ENCODE results near the gene CCT4.
"Not testable (repeated sequence)": the region's sequence is repeated elsewhere in the genome, so short reads cannot be mapped to it uniquely, and the experiment has no call there.

CCT4 gene

DNA sequence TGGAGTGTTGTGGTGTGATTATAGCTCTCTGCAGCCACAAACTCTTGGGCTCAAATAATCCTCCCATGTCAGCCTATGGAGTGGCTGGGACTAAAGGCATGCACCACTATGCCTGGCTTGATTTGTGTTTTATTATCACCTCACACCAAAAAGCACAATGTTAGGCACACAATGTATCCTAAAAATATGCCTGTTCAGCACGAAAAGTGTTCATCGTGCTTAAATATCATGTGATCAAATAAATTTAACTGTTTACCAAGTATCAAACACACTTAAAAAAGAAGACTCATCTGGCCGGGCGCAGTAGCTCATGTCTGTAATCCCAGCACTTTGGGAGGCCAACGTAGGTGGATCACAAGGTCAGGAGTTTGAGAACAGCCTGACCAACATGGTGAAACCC lies 5.6 kb downstream of the CCT4 start:
- no peak for DNase-seq (ENCODE audit: low read depth in 2 of 2, low spot score in 1 of 2)

DNA sequence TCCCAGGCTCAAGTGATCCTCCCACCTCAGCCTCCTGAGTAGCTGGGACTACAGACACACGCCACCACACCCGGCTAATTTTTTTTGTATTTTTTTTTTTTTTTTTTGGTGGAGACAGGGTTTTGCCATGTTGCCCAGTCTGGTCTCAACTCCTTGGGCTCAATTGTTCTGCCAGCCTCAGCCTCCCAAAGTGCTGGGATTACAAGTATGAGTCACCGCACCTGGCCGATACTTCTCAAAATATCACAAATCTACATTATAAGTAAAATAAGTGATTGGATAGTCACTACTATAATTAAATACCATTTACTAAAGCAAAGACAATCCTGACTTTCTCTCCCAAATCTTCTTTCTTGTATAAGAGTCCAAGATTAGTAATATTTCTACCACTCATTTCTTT lies 9.1 kb downstream of the CCT4 start:
- DNase-seq (ENCODE audit: low read depth in 2 of 2, low spot score in 1 of 2): not testable (repeated sequence)

DNA sequence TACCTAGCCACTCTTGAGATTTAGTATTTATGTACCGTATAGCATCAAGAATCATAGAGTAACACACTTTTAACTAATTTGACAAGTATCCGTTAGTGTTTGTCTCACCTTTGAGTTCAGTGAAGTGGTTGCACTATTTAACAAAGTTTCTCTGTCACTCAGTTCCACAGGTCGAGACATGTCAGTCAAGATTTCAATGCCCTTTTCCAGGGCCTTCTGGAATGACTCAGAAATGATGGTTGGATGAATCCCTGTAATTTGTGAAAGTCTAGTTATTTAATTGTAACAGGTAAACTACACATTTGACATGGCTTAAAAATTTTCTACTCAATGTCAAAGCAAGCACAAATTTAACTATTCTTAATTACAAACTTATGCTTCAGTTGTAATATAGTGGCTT lies 9.7 kb downstream of the CCT4 start:
- DNase-seq (ENCODE audit: low read depth in 2 of 2, low spot score in 1 of 2): no peak

DNA sequence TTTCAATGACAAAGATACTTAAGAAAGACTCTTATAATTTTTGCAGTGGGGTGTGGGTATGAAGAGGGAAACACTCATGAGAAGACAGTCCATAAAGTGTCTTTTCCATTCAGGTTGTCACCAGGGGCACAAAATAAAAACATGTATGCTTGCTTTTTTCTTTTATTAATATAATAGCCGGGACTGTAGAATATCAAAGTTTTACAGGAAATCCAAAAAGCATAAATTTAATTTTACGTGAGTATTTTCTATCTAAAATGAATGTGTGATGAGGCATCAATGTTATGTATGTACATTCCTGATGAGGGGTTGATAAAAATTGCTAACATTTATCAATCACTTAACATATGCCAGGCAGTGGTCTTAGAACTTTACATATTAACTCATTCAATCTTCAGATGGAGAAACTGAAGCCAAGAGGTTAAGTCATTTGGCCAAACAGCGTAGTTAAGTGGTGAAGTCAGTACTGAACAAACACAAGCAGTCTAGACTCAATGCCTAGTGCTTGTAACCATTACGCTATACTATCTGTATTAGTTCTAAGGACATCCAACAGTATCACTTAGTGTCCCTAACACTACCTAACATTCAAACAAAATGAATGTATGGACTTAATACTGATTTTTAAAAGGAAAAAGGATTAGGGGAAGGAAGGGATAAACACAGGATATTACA lies 10.7 kb downstream of the CCT4 start:
- DNase-seq (ENCODE audit: low read depth in 2 of 2, low spot score in 1 of 2): no peak

DNA sequence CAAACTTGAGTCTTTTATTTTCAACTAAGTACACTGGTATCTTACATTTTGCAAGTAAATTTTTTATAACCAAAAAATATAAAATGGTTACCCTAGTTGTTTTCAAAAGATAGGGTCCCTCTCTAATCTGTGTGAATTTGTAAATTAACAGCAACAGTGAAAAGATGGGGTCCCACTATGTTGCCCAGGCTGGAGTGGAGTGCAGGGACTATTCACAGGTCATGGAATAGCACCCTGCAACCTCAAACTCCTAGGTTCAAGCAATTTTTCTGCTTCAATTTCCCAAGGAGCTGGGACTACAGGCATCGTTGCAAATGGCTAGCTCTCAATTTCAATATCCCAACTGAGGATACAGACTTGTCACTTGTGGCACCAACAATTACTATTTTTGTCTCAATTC lies 12.1 kb downstream of the CCT4 start:
- no peak for DNase-seq (ENCODE audit: low read depth in 2 of 2, low spot score in 1 of 2)

DNA sequence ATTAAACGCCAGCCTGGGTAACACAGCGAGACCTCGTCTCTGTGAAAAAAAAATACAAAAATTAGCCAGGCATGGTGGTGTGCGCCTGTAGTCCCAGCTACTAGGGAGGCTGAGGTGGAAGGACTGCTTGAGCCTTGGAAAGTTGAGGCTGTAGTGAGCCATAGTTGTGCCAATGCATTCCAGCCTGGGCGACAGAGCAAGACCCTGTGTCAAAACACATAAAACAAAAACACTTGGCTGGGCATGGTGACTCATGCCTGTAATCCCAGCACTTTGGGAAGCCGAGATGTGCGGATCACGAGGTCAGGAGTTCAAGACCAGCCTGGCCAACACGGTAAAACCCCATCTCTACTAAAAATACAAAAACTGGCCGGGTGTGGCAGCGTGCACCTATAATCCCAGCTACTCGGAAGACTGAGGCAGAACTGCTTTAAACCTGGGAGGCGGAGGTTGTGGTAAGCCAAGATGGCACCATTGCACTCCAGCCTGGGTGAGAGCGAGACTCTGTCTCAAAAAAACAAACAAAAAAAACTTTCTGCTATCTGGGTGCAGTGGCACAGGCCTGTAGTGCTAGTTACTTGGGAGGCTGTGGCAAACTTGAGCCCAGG lies 21.9 kb downstream of the CCT4 start:
- DNase-seq (ENCODE audit: low read depth in 2 of 2, low spot score in 1 of 2): not testable (repeated sequence)

DNA sequence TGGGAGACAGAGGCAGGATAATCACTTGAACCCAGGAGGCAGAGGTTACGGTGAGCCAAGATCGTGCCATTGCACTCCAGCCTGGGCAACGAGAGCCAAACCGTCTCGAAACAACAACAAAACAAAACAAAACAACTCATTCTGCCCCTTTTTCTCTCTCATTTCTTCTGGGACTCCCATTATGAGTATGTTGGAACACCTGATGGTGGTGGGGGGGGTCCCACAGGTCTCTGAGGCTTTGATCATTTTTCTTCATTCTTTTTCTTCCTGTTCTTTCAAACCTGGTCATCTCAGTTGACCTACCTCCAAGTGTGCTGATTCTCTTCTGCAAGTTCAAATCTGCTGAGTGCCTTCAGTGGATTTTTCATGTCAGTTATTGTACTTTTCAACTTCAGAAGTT lies 26.4 kb downstream of the CCT4 start:
- DNase-seq (ENCODE audit: low read depth in 2 of 2, low spot score in 1 of 2): no peak

DNA sequence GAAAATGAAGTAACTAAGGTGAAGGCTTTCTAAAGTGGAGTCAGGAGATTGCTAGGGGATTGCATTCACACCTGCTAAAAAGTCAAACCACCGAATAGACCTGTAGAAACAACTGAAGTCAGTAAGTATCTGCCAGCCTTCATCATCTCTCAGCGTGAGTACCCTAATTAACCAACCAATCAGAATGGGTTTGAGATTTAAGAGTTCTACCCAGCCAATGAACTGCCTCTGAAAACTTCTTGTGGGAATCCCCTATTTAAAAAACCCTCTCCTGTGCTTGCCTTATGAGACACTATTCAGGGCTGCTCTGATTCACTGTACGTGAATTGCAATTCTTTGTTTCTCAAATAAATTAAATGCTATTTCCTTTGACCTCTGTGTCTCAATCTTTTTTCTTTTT lies 31.2 kb downstream of the CCT4 start:
- DNase-seq (ENCODE audit: low read depth in 2 of 2, low spot score in 1 of 2): no peak

DNA sequence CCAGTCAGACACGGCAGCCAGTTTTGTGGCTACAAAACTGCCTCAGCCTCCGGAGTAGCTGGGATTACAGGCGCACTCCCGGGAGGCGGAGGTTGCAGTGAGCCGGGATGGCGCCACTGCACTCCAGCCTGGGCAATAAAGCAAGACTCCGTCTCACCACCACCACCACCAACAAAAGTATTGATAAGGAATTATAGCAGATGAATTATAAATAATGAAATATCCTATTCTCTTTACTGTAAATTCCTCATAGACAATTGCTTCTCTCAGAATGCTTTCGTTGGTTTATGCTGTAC lies 33.2 kb downstream of the CCT4 start:
- DNase-seq (ENCODE audit: low read depth in 2 of 2, low spot score in 1 of 2): no peak

DNA sequence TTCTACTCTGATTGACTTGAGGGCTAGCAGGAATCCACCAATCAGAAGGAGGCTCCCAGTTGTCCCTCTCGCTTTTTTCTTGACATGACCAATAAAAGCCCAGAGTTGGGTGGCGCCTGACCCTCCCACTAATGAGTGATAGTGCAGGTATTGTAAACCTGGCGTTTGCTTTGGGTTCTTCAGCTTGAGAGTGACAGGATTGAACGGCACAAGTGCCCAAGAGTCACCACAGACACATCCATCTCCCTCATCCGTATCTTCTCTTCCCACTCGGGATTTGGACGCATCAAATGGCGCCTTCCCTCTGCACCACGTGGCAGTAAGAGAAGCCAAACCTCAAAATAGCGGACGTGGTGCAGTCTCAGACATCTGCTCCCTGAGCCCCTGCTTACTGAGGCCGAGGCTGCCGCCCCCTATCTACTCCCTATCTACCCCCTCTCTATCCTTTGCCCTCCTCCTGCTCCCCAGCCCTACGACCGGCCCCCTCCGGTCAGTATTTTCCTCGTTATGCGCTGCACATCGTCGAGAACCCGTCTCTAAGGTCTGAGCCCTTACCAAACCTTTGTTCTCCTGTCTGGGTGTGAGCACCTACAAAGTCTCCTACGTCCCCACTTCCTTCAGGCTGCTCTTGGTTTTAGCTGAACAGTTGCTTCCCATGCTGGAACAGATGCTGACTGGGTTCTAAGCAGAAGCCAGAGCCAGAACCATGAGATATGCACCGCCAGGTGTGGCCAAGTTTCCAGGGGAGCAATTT lies 33.7 kb downstream of the CCT4 start:
- peak; percentile 69 to 77 for DNase-seq (ENCODE audit: low read depth in 2 of 2, low spot score in 1 of 2)

DNA sequence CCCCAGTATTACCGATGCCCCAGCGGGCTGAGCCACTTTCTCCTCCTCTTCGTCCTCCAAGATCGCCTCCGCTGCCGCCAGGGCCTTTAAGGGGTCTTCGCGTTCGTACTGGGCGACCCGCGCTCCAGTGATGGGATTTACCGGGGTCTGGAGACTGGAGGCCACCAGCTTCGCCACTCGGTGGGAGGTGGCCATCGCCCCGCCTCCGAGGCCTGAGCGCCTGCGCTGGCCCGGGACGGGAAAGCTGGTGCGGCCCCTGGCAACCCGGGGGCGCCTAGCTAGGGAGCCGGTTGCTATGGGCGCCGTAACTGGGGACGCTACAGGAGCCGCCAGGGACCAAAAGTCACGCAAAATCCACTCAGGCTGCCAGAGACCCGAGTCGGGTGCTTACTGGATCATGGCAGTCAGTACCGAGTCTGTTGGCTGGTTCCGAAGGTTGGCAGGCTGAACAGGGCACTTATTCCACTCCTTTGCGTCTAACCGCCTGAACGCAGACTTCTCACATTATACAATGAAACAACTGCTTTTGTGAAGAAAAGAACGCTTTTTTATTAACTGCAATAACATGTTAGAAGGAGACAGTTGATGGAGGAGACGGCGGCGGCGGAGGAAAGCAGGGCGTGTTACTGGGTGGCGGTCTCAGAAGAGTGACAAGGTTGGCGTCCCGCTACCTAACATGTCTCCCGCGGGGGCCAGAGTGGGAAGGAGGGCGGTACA lies 34.5 kb downstream of the CCT4 start, which contains the start of gene FAM161A:
TSS of gene FAM161A (minus strand) at position 214 of the 717 bp plus-strand sequence. CDS start at position 195, 19 bp downstream.
- peak; percentile 50 to 56 for DNase-seq (ENCODE audit: low read depth in 2 of 2, low spot score in 1 of 2)

DNA sequence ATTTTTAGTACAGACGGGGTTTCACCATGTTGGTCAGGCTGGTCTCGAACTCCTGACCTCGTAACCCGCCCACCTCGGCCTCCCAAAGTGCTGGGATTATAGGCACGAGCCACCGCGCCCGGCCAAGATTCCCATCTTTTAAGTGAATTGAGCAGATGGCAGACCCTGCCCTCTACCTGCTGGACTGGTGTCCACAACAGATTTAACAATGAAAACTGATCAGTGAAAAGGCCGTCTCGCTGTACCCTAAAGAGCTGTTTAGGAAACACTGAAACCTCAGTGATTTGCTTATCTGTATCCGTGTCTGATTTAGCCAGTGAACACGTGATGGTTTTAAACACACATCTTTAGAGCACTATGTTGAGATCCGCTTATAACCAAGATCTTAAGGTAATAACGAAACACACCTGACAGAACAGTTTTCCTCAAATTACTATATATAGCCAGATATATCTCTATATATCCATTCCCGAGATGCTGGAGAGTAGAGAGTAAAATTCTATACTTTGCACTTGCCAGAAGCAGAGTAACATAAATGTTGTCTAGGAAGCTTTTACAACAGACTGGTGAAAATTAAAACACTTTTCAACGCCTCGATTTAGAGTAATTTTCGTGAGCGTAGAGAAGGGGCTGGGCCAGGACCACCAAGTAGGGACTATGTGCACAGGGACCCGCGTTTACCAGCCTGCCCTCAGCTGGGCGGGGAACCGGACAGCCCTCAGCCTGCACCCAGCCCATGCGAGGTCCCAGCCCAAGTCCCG lies 35.2 kb downstream of the CCT4 start:
- no peak for DNase-seq (ENCODE audit: low read depth in 2 of 2, low spot score in 1 of 2)

DNA sequence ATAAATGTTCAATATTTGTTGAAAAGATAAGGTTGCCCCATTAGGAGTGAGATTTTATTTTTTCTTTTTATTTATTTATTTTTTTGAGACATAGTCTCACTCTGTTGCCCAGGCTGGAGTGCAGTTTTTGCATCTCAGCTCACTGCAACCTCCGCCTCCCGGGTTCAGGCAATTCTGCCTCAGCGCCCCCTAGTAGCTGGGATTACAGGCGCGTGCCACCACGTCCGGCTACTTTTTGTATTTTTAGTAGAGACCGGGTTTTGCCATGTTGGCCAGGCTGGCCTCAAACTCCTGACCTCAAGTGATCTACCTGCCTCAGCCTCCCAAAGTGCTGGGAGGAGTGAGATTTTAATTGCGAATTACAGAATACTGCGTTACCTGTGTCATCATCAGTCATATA lies 37.2 kb downstream of the CCT4 start:
- not testable (repeated sequence) for DNase-seq (ENCODE audit: low read depth in 2 of 2, low spot score in 1 of 2)

DNA sequence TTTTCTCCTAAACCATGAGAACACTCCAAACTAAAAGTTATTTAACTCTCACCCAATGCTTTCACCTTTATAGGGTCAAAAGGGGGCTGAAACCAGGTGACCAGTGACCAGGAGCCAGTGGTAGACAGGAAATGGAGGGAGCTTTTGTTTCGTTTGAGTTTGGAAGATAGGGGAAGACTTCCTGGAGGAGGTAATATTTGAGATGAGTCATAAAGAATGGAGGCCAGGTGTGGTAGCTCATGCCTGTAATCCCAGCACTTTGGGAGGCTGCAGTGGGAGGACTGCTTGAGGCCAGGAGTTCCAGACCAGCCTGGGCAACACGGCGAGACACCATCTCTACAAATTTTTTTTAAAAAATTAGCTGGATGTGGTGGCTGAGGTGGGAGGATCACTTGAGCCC lies 43.1 kb downstream of the CCT4 start:
- DNase-seq (ENCODE audit: low read depth in 2 of 2, low spot score in 1 of 2): no peak

DNA sequence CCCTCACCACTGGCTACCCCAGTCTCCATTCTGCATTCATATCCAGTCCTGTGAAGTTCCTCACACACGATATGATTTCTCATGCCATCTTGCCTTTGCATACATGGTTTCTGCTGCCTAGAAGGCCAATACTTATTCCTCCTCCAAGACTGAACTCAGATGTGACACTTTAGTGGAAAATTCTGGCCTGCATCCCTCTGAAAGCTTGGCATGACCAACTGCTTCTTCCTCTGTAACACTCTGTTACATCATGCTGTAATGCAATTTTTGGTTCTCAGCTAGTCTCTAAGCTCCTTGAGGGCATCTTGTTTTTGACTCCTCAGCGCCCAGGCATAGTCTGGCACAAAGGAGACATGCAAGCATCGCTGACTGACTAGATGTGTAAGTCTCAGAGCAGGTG lies 47.2 kb downstream of the CCT4 start:
- DNase-seq (ENCODE audit: low read depth in 2 of 2, low spot score in 1 of 2): no peak

DNA sequence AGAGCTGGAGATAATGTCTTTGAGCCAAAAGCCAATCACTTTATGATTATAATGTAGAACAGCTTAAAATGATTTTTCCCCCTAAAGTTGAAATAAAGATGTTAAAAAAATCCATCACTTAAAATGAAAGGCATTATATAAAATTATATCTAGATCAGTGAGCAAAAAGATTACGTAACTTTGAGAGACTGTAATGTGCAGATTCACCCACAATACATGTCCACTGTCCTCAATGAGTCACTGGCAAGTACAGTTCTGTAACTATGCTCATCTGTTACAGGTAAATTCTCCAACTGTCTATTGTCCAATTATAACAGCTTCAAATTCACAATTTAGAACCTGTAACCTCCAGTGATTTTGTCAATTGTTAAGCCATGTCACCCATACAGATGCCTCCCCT lies 53.6 kb downstream of the CCT4 start:
- no peak for DNase-seq (ENCODE audit: low read depth in 2 of 2, low spot score in 1 of 2)

DNA sequence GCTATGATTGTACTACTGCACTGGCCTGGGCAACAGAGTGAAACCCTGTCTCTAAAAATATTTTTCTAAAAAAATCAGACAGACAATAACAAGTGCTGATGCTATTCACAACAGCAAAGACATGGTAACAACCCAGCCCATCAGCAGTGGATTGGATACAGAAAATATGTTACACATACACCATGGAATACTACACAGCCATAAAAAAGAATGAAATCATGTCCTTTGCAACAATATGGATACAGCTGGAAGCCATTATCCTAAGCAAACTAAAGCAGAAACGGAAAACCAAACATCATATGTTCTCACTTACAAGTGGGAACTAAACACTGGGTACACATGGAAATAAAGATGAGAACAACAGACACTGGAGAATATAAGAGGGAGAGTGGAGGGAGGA lies 54.5 kb downstream of the CCT4 start:
- no peak for DNase-seq (ENCODE audit: low read depth in 2 of 2, low spot score in 1 of 2)

DNA sequence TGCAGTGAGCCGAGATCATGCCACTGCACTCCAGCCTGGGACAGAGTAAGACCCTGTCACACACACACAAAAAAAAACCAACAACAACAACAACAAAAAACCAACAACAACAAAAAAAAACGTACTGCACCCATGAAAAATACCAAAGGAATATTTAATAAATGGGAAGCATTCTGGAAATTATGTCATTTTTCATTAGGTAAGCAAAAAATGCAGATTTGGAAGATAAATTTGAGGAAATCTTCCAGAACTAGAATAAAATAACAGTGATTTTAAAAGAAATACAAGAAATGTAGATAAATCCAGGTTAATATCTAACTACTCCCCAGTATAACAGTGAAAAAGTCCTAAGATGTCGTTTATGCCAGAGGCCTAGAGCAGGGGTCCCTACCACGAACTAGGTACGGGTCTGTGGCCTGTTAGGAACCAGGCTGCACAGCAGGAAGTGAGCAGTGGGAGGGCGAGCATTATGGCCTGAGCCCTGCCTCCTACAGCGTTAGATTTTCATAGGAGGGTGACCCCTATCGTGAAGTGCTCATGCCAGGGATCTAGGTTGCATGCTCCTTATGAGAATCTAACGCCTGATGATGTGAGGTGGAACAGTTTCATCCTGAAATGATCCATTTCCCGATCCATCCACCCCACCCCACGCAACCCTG lies 56.1 kb downstream of the CCT4 start:
- DNase-seq (ENCODE audit: low read depth in 2 of 2, low spot score in 1 of 2): no peak

DNA sequence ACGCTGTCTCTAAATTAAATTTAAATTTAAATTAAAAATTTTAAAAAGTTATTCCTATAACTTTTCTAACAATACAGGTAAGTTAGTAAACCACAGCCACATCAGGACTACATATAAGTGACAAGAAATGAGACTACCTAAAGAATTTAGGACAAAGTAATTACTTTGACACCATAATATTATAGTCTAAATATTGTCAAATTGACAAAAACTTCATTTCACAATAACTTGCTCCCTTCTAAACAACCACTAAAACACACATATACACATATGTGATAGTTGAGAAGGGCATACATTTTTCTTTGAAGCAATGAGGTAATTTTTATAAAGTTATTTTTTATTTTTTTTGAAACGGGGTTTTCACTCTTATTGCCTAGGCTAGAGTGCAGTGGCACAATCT lies 66.2 kb downstream of the CCT4 start:
- no peak for DNase-seq (ENCODE audit: low read depth in 2 of 2, low spot score in 1 of 2)

All from stimulated activated CD8-positive, alpha-beta memory T cell treated with anti-CD3 and anti-CD28 coated beads, Interleukin-4, amount 100 ng/mL, for 1 hour (primary cell).